Stomach (tissue), 4 donors: ENCODE results near the gene RUSC2.

Experiments used
- EP300 ChIP-seq: sonication (generic); formaldehyde crosslinking; IDR thresholded peaks from one replicate; pipeline ENCODE4 v1.6.1; 2017; ENCODE audit warnings: antibody characterized with exemption
- TF ChIP-seq, protein P1 (sequence below), 7 experiments: fragments of 450-650 bp in 4 of 7; fragments of 200-600 bp in 3 of 7; sonication (generic) in 3 of 7; IDR thresholded peaks; one replicate each; pipeline ENCODE4 v1.5.1; 2016 to 2019; ENCODE audit warnings: antibody characterized with exemption in 7 of 7, control low read depth in 2 of 7, mild to moderate bottlenecking in 1 of 7

DNA sequence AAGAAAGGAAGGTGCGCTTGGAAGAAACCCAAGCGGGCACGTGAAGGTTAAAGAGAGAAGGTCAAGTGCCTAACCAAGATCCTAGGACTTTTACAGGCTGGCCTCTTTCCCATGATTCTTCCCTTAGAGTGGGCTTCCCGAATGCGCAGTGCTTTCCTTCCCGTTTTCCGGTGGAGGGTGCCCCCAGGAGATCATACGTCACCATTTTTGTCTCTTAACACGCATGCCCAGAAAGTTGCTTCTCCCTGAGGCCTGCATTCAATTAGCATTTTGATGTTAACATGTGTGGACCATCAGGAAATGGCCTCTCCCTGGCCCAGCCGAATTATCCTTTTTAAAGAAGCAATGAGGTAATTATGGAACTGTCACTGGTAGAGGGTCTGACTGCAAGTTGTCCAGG, 1.9 kb upstream of the RUSC2 start:
- TF ChIP-seq, protein P1, sequence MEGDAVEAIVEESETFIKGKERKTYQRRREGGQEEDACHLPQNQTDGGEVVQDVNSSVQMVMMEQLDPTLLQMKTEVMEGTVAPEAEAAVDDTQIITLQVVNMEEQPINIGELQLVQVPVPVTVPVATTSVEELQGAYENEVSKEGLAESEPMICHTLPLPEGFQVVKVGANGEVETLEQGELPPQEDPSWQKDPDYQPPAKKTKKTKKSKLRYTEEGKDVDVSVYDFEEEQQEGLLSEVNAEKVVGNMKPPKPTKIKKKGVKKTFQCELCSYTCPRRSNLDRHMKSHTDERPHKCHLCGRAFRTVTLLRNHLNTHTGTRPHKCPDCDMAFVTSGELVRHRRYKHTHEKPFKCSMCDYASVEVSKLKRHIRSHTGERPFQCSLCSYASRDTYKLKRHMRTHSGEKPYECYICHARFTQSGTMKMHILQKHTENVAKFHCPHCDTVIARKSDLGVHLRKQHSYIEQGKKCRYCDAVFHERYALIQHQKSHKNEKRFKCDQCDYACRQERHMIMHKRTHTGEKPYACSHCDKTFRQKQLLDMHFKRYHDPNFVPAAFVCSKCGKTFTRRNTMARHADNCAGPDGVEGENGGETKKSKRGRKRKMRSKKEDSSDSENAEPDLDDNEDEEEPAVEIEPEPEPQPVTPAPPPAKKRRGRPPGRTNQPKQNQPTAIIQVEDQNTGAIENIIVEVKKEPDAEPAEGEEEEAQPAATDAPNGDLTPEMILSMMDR (IDR thresholded peaks at IDR 0.05) = no peak
- no peak for TF ChIP-seq EP300
